Suppressor macrophage (primary cell): ENCODE measurements around the gene FDX2.

ENCODE experiments used
- DNase-seq, 4 experiments: peaks; one replicate each; pipeline ENCODE4 v3.0.0-alpha.2; 2020 to 2022

FDX2 gene

DNA sequence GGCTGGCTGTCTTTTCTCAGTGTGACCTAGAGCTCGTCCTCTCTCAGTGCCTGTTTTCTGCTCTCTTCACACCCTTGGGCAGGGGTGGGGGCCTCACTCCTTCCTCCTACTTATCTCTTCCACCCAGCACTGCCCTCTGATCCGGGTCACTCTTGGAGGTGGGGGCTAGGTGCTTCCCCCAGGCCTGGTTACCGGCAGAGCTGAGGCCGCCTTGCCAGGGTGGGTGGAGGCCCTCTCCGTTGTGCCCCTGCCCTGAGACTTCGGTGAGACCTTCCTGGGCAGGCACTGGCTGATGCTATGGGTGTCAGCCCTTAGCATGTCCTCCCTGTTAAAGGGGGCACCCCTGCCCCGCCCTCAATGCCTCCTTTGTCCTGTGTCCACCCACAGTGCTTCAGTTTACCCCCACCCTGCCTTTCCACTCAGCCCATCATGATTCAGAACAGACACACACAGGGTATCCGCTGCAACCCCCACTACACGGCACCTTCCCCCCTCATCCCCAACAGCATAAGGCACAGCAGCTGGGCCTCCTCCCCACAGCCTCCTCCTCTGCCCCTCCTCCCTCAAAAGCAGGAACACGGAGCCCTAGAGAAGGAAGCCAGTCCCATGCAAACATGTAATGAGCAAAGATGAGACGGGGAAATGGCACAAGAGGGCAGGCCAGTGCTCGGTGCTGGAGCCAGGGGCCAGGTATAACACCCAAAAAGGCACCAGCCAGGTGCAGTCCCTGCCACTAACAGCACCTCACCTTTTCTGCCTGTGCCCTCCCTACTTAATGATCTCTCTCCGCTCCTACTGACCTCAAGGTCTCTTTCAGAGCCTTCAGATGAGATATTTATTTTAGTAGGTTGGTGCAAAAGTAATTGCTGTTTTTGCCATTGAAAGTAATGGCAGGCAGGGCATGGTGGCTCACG is 16.0 kb downstream of the FDX2 start:
- peak; percentile 69 to 84 (median 81) for DNase-seq

DNA sequence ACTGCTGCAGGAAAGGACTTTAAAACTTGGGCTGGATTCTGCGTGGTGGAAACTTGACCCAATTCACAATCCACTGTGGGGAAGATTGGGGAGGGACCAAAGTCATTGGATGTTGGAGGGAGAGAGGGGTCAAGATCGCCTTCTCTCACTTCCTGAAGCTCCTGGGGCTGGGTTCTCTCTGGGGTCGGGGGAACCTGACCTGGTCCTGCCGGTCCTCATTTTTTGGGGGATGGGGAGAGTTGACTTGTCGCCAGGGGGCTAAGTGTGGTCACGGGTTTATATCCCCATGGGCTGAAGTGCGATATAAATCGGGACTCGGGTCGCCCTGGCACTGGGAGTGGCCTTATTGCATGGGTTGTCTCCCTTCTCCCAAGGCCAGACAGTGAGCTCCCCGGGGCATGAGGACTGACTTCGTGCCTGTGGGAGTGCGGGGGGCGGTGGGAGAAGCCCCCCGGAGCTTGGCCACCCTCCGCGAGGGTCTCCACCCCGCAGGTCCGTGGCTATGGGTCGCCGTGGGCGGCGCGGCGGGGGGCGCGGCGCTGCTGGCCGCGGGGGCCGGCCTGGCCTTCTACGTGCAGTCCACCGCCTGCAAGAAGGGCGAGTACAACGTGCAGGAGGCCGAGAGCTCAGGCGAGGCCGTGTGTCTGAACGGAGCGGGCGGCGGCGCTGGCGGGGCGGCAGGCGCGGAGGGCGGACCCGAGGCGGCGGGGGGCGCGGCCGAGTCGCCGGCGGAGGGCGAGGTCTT is 19.8 kb downstream of the FDX2 start:
- DNase-seq: peak in 1 of 4 experiments; percentile 32

GRCh38 chr19:10295305-10295846 is 20.4 kb downstream of the FDX2 start:
- DNase-seq: peak; percentile 64 to 88 (median 68)

DNA sequence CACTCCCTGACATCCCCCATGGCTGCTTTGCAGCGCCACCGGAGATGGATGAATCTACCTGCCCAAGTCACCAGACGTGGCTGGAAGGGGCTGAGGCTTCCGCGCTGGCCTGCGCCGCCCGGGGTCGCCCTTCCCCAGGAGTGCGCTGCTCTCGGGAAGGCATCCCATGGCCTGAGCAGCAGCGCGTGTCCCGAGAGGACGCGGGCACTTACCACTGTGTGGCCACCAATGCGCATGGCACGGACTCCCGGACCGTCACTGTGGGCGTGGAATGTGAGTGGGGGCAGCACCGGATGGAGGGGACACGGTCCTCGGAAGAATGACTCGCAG is 21.5 kb downstream of the FDX2 start:
- DNase-seq: peak in 2 of 4 experiments; percentile 51 to 65

- no peak for DNase-seq
Observed at GRCh38 chr19:10293637-10294367, 22.0 kb downstream of the FDX2 start.

DNA sequence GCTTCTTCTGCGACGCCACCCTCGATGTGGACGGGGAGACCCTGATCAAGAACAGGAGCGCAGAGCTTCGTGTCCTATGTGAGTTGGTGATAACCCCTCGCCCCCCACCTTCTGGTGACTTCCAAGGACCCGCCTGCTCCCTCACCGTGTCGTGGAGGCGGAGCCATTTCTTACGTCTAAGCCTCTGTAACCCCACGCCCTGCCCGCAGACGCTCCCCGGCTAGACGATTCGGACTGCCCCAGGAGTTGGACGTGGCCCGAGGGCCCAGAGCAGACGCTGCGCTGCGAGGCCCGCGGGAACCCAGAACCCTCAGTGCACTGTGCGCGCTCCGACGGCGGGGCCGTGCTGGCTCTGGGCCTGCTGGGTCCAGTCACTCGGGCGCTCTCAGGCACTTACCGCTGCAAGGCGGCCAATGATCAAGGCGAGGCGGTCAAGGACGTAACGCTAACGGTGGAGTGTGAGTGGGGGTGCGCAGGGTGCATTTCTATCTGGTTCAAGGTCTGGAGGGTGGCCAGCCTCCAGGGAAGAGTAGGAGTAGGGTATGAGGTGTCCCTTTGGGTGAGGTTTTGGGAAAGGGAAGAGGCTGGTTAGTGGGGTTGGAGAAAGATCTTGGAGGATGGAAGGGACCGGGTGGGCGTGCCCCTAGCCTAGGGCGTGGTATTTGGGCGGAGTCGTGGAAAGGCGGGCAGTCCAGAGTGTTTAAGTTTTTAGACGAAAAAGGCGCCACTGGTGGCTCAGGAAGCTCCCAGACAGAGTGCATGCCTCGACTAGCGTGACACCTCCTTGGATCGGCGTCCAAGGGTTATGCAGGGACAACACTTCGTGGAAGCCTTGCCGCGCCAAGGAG is 22.8 kb downstream of the FDX2 start:
- peak in 1 of 4 experiments; percentile 50 for DNase-seq

- DNase-seq: peak; percentile 94 to 98 (median 96)
Observed at GRCh38 chr19:10292206-10292788, 23.5 kb downstream of the FDX2 start.

DNA sequence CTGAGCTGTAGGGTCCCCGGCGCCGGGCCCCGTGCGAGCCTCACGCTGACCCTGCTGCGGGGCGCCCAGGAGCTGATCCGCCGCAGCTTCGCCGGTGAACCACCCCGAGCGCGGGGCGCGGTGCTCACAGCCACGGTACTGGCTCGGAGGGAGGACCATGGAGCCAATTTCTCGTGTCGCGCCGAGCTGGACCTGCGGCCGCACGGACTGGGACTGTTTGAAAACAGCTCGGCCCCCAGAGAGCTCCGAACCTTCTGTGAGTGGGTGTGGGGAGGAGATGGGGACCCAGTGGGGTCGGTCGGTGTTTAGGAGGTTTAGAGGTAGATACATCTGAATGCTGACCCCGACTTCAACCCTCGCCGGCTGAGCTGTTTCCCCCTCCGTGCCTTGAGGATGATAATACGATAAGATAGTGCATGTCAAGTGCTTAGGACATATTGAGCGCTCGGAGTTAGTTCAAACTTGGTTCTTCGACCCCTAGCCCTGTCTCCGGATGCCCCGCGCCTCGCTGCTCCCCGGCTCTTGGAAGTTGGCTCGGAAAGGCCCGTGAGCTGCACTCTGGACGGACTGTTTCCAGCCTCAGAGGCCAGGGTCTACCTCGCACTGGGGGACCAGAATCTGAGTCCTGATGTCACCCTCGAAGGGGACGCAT is 24.1 kb downstream of the FDX2 start:
- DNase-seq: no peak

- peak; percentile 68 to 91 (median 84) for DNase-seq
Observed at GRCh38 chr19:10290876-10291553, 24.8 kb downstream of the FDX2 start.

- peak in 1 of 4 experiments; percentile 43 for DNase-seq
Observed at GRCh38 chr19:10290357-10290875, 25.4 kb downstream of the FDX2 start.

- peak in 1 of 4 experiments; percentile 51 for DNase-seq
Observed at GRCh38 chr19:10289836-10290356, 25.9 kb downstream of the FDX2 start, which contains the start of gene ICAM5. TSS of gene ICAM5 (plus strand) at chr19:10289952. CDS start at chr19:10290044, 92 bp downstream.

- peak; percentile 51 to 74 (median 60) for DNase-seq
Observed at GRCh38 chr19:10289167-10289835, 26.5 kb downstream of the FDX2 start.

GRCh38 chr19:10288662-10289166 is 27.1 kb downstream of the FDX2 start:
- peak in 3 of 4 experiments; percentile 40 to 74 (median 43) for DNase-seq

DNA sequence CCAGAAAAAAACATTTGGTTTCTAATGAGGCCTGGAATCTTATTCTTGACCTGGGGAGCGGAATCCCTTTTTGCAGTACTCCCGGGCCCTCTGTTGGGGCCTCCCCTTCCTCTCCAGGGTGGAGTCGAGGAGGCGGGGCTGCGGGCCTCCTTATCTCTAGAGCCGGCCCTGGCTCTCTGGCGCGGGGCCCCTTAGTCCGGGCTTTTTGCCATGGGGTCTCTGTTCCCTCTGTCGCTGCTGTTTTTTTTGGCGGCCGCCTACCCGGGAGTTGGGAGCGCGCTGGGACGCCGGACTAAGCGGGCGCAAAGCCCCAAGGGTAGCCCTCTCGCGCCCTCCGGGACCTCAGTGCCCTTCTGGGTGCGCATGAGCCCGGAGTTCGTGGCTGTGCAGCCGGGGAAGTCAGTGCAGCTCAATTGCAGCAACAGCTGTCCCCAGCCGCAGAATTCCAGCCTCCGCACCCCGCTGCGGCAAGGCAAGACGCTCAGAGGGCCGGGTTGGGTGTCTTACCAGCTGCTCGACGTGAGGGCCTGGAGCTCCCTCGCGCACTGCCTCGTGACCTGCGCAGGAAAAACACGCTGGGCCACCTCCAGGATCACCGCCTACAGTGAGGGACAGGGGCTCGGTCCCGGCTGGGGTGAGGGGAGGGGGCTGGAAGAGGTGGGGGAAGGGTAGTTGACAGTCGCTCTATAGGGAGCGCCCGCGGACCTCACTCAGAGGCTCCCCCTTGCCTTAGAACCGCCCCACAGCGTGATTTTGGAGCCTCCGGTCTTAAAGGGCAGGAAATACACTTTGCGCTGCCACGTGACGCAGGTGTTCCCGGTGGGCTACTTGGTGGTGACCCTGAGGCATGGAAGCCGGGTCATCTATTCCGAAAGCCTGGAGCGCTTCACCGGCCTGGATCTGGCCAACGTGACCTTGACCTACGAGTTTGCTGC is 28.7 kb downstream of the FDX2 start, which contains the start of gene ICAM4:
Gene ICAM4, plus strand, starts transcription at position 153 of the 935 bp plus-strand sequence. Its CDS starts 58 bp downstream, at position 211.
- peak; percentile 78 to 90 (median 83) for DNase-seq

DNA sequence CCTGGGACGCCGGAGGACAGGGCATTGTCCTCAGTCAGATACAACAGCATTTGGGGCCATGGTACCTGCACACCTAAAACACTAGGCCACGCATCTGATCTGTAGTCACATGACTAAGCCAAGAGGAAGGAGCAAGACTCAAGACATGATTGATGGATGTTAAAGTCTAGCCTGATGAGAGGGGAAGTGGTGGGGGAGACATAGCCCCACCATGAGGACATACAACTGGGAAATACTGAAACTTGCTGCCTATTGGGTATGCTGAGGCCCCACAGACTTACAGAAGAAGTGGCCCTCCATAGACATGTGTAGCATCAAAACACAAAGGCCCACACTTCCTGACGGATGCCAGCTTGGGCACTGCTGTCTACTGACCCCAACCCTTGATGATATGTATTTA is 30.4 kb downstream of the FDX2 start:
- no peak for DNase-seq

DNA sequence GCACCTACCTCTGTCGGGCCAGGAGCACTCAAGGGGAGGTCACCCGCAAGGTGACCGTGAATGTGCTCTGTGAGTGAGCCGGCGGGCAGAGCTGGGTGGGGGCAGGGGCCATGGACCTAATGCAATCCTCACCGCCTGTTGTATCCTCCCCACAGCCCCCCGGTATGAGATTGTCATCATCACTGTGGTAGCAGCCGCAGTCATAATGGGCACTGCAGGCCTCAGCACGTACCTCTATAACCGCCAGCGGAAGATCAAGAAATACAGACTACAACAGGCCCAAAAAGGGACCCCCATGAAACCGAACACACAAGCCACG is 30.9 kb downstream of the FDX2 start:
- DNase-seq: no peak
